ENCODE measurements around the gene PRMT3. TPM values are rescaled to one million over a fixed set of nuclear protein-coding genes. Genes with fewer than 3 reads are reported as not detected.

PRMT3 gene
- total and polyA plus RNA-seq, 2 of the 4 experiments (the other 2 are of a cell fraction) = 8.8 to 11.3 TPM

- H3K9me1 ChIP-seq (ENCODE audit: insufficient read depth, low read length) = no peaks in the 10 kb centered on the region; the same call in 1 of the 2 replicates
- WGBS, 2 experiments (ENCODE audit: extremely low coverage in 2 of 2, insufficient read length in 1 of 2) = 56% methylated on average over 4 of the region's 13 CpGs; no CpG with 5 or more reads in 1 of the 2 experiments
- H2AK9ac ChIP-seq (replicated peaks; ENCODE audit: low read depth, low read length, poor library complexity) = no peak overlapping the region
- intact Hi-C loops (cut with micrococcal nuclease) = no loop called here
- ChIA-PET CTCF (no interaction called here), POLR2A (ENCODE audit: unreplicated experiment) (no interaction called here)
- H3K36me3 ChIP-seq (ENCODE audit: control insufficient read depth, insufficient read depth, low read length) = no peaks in the 10 kb centered on the region
- H3K56ac ChIP-seq (ENCODE audit: extremely low read depth, insufficient read depth, low read length) = no peak overlapping the region
- no TSS peak for BruUV-seq (replicated peaks)
- no peaks in the 10 kb centered on the region for H3K79me1 ChIP-seq (ENCODE audit: low read depth in 1 of 2, low read length in 2 of 2)
- H3K4me1 ChIP-seq (ENCODE audit: control insufficient read depth, insufficient read depth, low read length) = no peaks in the 10 kb centered on the region
- TF ChIP-seq RAD21 (IDR thresholded peaks at IDR 0.05; ENCODE audit: low read length) = no peak
- TF ChIP-seq CHD1 (IDR thresholded peaks at IDR 0.05; ENCODE audit: low read depth, low read length) = no peak
- TF ChIP-seq FOS (IDR thresholded peaks at IDR 0.05; ENCODE audit: low read depth, low read length) = no peak
- no peak for TF ChIP-seq CEBPB (IDR thresholded peaks at IDR 0.05; ENCODE audit: low read depth, low read length)
- TF ChIP-seq NFE2L2 (IDR thresholded peaks at IDR 0.05; ENCODE audit: low read depth, low read length) = no peak
- no peak for TF ChIP-seq MXI1 (IDR thresholded peaks at IDR 0.05; ENCODE audit: borderline replicate concordance, low read depth, low read length)
- no peak for TF ChIP-seq SMC3 (IDR thresholded peaks at IDR 0.05; ENCODE audit: low read depth, low read length)
- TF ChIP-seq, protein P1, sequence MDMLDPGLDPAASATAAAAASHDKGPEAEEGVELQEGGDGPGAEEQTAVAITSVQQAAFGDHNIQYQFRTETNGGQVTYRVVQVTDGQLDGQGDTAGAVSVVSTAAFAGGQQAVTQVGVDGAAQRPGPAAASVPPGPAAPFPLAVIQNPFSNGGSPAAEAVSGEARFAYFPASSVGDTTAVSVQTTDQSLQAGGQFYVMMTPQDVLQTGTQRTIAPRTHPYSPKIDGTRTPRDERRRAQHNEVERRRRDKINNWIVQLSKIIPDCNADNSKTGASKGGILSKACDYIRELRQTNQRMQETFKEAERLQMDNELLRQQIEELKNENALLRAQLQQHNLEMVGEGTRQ (IDR thresholded peaks at IDR 0.05; ENCODE audit: low read depth, low read length) = no peak
- no peak for TF ChIP-seq CTCF (conservative IDR thresholded peaks at IDR 0.05; ENCODE audit: low read depth, low read length)
- no peak for TF ChIP-seq POLR2A (IDR thresholded peaks at IDR 0.05; ENCODE audit: low read depth, low read length)
- TF ChIP-seq RCOR1 (IDR thresholded peaks at IDR 0.05; ENCODE audit: insufficient replicate concordance, low read length) = no peak
- no peak for TF ChIP-seq MAZ (IDR thresholded peaks at IDR 0.05; ENCODE audit: borderline replicate concordance, low read depth, low read length)
- TF ChIP-seq RFX5 (IDR thresholded peaks at IDR 0.05; ENCODE audit: low read depth, low read length) = no peak
- no peak for TF ChIP-seq BHLHE40 (IDR thresholded peaks at IDR 0.05; ENCODE audit: low read depth, low read length)
- TF ChIP-seq, protein P2, sequence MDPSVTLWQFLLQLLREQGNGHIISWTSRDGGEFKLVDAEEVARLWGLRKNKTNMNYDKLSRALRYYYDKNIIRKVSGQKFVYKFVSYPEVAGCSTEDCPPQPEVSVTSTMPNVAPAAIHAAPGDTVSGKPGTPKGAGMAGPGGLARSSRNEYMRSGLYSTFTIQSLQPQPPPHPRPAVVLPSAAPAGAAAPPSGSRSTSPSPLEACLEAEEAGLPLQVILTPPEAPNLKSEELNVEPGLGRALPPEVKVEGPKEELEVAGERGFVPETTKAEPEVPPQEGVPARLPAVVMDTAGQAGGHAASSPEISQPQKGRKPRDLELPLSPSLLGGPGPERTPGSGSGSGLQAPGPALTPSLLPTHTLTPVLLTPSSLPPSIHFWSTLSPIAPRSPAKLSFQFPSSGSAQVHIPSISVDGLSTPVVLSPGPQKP (IDR thresholded peaks at IDR 0.05; ENCODE audit: borderline replicate concordance, low read depth, low read length) = no peak
- TF ChIP-seq MAFK (IDR thresholded peaks at IDR 0.05; ENCODE audit: low read depth, low read length) = no peak
- H4K91ac ChIP-seq (ENCODE audit: insufficient read depth, low read depth, low read length) = no peak overlapping the region
- H4K20me1 ChIP-seq (ENCODE audit: insufficient read depth, low read length) = no peaks in the 10 kb centered on the region
- no peak overlapping the region for H4K5ac ChIP-seq (ENCODE audit: low read depth, low read length)
- H4K8ac ChIP-seq (ENCODE audit: low read depth in 2 of 2, low read length in 2 of 2) = no peak overlapping the region
- no peak overlapping the region for H3K23ac ChIP-seq (ENCODE audit: low read depth, low read length)
- dilution Hi-C loops (cut with HindIII; ENCODE audit: low sequenced_read_pairs, unreplicated experiment) = no loop called here
- ATAC-seq (ENCODE audit: low read depth) (peak; percentile 44), DNase-seq (no peak)
- no peak overlapping the region for H2AK5ac ChIP-seq (ENCODE audit: low read depth, low read length)
- no peak overlapping the region for H3K18ac ChIP-seq (ENCODE audit: low read depth, low read length)
- no peak overlapping the region for H3K4me2 ChIP-seq (ENCODE audit: low read depth, low read length)
- in situ Hi-C loops (cut with MboI; ENCODE audit: low sequenced_read_pairs) = no loop called here
- H3K27ac ChIP-seq (ENCODE audit: insufficient read depth, low read length) = no peak overlapping the region
- H2AFZ ChIP-seq (replicated peaks; ENCODE audit: low read length, poor library complexity) = no peak overlapping the region
- no peak overlapping the region for H3K4ac ChIP-seq (ENCODE audit: low read depth, low read length)
- H3K27me3 ChIP-seq (ENCODE audit: control insufficient read depth, insufficient read depth, low read length) = no peaks in the 10 kb centered on the region
- no peak overlapping the region for H3K14ac ChIP-seq (replicated peaks; ENCODE audit: low read depth, low read length)
- no peaks in the 10 kb centered on the region for H3K9me3 ChIP-seq (ENCODE audit: control insufficient read depth, insufficient read depth, low read length)
- H2BK20ac ChIP-seq (ENCODE audit: low read depth, low read length) = no peak overlapping the region
- H3K9ac ChIP-seq (ENCODE audit: low read depth, low read length) = no peak overlapping the region
- no peak overlapping the region for H2BK120ac ChIP-seq (ENCODE audit: low read depth, low read length)
- H3K4me3 ChIP-seq (ENCODE audit: insufficient read depth, low read depth, low read length) = no peak overlapping the region
- no peak overlapping the region for H2BK15ac ChIP-seq (ENCODE audit: low read depth, low read length)
- no peak overlapping the region for H2BK5ac ChIP-seq (ENCODE audit: low read depth, low read length, poor library complexity, severe bottlenecking)
Measured at GRCh38 chr11:20530942-20531703, 143.6 kb downstream of the PRMT3 start.
